ENCODE measurements around the gene CNOT6L. TPM values are rescaled to one million over a fixed set of nuclear protein-coding genes. Genes with fewer than 3 reads are reported as not detected.

The CNOT6L gene
- total and polyA plus RNA-seq, 2 of the 13 experiments (the other 11 are each of a cell fraction or from before 2014, with no cell fraction given), result 7.9 to 13.5 TPM

GRCh38 chr4:77818073-77818601 lies 1.0 kb downstream of the CNOT6L start (continued):
- TF ChIP-seq RORA (CRISPR knock-in tag; IDR thresholded peaks at IDR 0.05) (no peak), NFKB2 (CRISPR knock-in tag; IDR thresholded peaks at IDR 0.05; ENCODE audit: borderline replicate concordance) (no peak), ZSCAN29 (CRISPR knock-in tag; conservative IDR thresholded peaks at IDR 0.05) (no peak), ZNF468 (CRISPR knock-in tag; IDR thresholded peaks at IDR 0.05) (no peak), PRDM4 (CRISPR knock-in tag; IDR thresholded peaks at IDR 0.05; ENCODE audit: borderline replicate concordance) (no peak), MTF2 (CRISPR knock-in tag; IDR thresholded peaks at IDR 0.05; ENCODE audit: borderline replicate concordance) (0 out of 2 replicates have a peak, but pooled peaks have one; percentile 38), TAF1 (CRISPR knock-in tag; IDR thresholded peaks at IDR 0.05) (peak; percentile 50; the same call in 1 of the 2 replicates), SKIL (CRISPR knock-in tag; IDR thresholded peaks at IDR 0.05; ENCODE audit: borderline replicate concordance) (no peak), DZIP1 (CRISPR knock-in tag; IDR thresholded peaks at IDR 0.05) (no peak), NFKBIZ (CRISPR knock-in tag; IDR thresholded peaks at IDR 0.05) (no peak; the same call in 1 of the 2 replicates), ARID4A (CRISPR knock-in tag; IDR thresholded peaks at IDR 0.05; ENCODE audit: borderline replicate concordance) (peak; percentile 69), ZXDC (CRISPR knock-in tag; IDR thresholded peaks at IDR 0.05) (no peak), SOX5 (CRISPR knock-in tag; IDR thresholded peaks at IDR 0.05; ENCODE audit: borderline replicate concordance) (0 out of 2 replicates have a peak, but pooled peaks have one; percentile 6), SCMH1 (CRISPR knock-in tag; IDR thresholded peaks at IDR 0.05; ENCODE audit: borderline replicate concordance) (no peak)
